Suprapubic skin (tissue), 4 donors: ENCODE data around the gene PTPN4. TPM values are rescaled to one million over a fixed set of nuclear protein-coding genes. Genes with fewer than 3 reads are reported as not detected.

Source experiments
- DNase-seq, 2 donors: peaks; one replicate each; pipeline ENCODE4 v3.0.0-alpha.2; 2019; ENCODE audit warnings: low spot score in 2 of 2
- H3K27ac ChIP-seq: fragments of 200-600 bp; sonication (generic); one replicate; pipeline ENCODE4 v1.5.1; 2019
- H3K27me3 ChIP-seq: fragments of 200-600 bp; sonication (generic); one replicate; pipeline ENCODE4 v1.5.1; 2019
- H3K36me3 ChIP-seq: fragments of 200-600 bp; sonication (generic); one replicate; pipeline ENCODE4 v1.5.1; 2019
- H3K4me1 ChIP-seq: fragments of 200-600 bp; sonication (generic); one replicate; pipeline ENCODE4 v1.5.1; 2019
- H3K4me3 ChIP-seq: fragments of 200-600 bp; sonication (generic); one replicate; pipeline ENCODE4 v1.5.1; 2019; ENCODE audit warnings: mild to moderate bottlenecking
- H3K9me3 ChIP-seq: fragments of 200-600 bp; sonication (generic); one replicate; pipeline ENCODE4 v1.5.1; 2019
- CTCF ChIP-seq, 2 donors: fragments of 200-600 bp in 1 of 2; fragments of 450-650 bp in 1 of 2; sonication (generic) in 1 of 2; IDR thresholded peaks; one replicate each; pipeline ENCODE4 v1.5.1; 2016 to 2019; ENCODE audit warnings: antibody characterized with exemption in 2 of 2, mild to moderate bottlenecking in 1 of 2, moderate library complexity in 1 of 2
- EP300 ChIP-seq: sonication (generic); formaldehyde crosslinking; IDR thresholded peaks from one replicate; pipeline ENCODE4 v1.6.1; 2017; ENCODE audit warnings: antibody characterized with exemption
- POLR2A ChIP-seq, 2 donors: fragments of 450-650 bp; IDR thresholded peaks; one replicate each; pipeline ENCODE4 v1.6.1; 2017; ENCODE audit warnings: antibody characterized with exemption in 2 of 2, mild to moderate bottlenecking in 2 of 2, moderate library complexity in 2 of 2
- POLR2AphosphoS5 ChIP-seq, 3 donors: sonication (generic); formaldehyde crosslinking; IDR thresholded peaks; one replicate each; pipeline ENCODE4 v1.6.1; 2017; ENCODE audit warnings: antibody characterized with exemption in 3 of 3
- WGBS: methylation state at CpG from one replicate; pipeline ENCODE4 v1.1.5; 2018; 5-methylcytosine and 5-hydroxymethylcytosine counted together
- total RNA-seq, 4 donors: library from RNA; depleted of rRNA; stranded (reverse); fragments of >200 nt; gene quantifications; one replicate each; pipeline ENCODE4 v1.1.0, GENCODE V29; 2016

The PTPN4 gene
- total RNA-seq, 4 donors from 2014 or later, result 14.0 to 73.7 (median 36.7) TPM

GRCh38 chr2:119922699-119923098 lies 163.0 kb downstream of the PTPN4 start:
- TF ChIP-seq POLR2AphosphoS5 (IDR thresholded peaks at IDR 0.05), result no peak
- TF ChIP-seq POLR2A (IDR thresholded peaks at IDR 0.05), result no peak
- TF ChIP-seq CTCF (IDR thresholded peaks at IDR 0.05), result no peak
- TF ChIP-seq EP300, result no peak
- Histone ChIP-seq H3K9me3 (no peaks in the 10 kb centered on the region), H3K4me1 (no peaks in the 10 kb centered on the region), H3K36me3 (no peaks in the 10 kb centered on the region), H3K27me3 (no peaks in the 10 kb centered on the region), H3K4me3 (no peak overlapping the region), H3K27ac (no peak overlapping the region)
- no peak for DNase-seq

DNA sequence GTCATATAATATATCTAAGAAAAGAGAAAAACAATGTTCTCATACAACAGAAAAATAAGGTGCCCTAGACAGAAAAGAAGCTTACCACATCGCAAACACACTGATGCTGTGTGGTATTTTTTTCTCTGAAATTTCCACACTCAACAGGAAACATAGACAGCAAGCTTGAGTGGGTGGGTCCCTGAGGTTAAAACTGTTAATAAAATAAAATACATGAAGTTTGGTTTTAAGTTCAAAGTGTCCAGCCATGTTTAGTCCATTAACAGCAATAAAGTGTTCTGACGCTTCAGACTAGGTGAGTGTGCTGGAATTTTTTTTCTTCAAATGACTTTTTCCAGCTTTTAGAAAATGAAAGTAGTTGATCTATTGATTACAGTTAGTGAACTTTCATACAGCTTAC lies 169.8 kb downstream of the PTPN4 start:
- no peak overlapping the region for H3K4me3 ChIP-seq
- no peaks in the 10 kb centered on the region for H3K4me1 ChIP-seq
- H3K27me3 ChIP-seq, result no peaks in the 10 kb centered on the region
- no peak overlapping the region for H3K27ac ChIP-seq
- 82% methylated on average over 2 of the region's 2 CpGs for WGBS
- TF ChIP-seq CTCF (IDR thresholded peaks at IDR 0.05), result no peak
- TF ChIP-seq POLR2AphosphoS5 (IDR thresholded peaks at IDR 0.05), result no peak
- TF ChIP-seq EP300, result no peak
- no peak for DNase-seq
- no peaks in the 10 kb centered on the region for H3K9me3 ChIP-seq
- peaks cover 9% of the 10 kb centered on the region for H3K36me3 ChIP-seq

DNA sequence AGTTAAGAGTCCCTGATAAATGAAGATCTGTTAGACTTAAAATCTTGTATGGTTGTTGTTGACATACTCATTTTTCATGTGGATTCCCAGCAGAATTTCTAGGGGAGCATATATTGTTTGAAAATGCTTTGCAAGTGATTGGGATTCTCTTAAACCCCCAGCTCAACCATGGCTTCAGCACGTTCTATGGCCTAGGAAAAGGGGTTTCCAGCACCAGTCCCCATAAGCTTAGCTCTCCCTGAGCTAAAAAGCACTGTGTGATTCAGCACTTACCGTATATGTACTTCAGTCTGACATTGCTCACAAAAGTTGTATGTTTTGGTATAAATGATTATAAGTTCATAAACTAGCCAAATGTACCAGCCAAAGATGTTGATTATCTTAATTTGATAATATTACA lies 173.1 kb downstream of the PTPN4 start:
- Histone ChIP-seq H3K4me3 (no peak overlapping the region), H3K9me3 (no peaks in the 10 kb centered on the region), H3K27ac (no peak overlapping the region), H3K4me1 (no peaks in the 10 kb centered on the region), H3K36me3 (peaks cover 25% of the 10 kb centered on the region), H3K27me3 (no peaks in the 10 kb centered on the region)
- DNase-seq, result no peak
- WGBS, result 100% methylated on average over 2 of the region's 2 CpGs
- TF ChIP-seq EP300, result no peak
- TF ChIP-seq POLR2AphosphoS5 (IDR thresholded peaks at IDR 0.05), result no peak
- no peak for TF ChIP-seq POLR2A (IDR thresholded peaks at IDR 0.05)
- TF ChIP-seq CTCF (IDR thresholded peaks at IDR 0.05), result no peak

DNA sequence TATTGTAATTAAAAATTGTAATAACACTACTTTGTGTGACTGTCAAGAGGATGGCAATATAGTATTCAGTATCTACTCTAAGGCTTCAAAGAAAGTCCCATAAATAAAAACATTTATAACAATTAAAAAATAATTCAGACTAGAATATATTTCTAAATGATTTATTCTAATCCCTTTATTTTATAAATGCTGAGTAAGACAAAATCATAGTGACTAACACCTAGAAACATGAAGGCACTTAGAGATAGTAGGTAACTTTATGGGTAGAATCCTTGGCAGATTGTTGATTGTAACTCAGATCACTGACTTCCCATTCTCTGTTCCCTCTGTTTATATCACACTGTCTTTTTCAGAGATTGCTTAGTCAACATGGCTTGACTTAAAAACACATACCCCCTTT lies 174.6 kb downstream of the PTPN4 start:
- DNase-seq, result no peak
- Histone ChIP-seq H3K27ac (no peak overlapping the region), H3K9me3 (no peaks in the 10 kb centered on the region), H3K4me3 (no peak overlapping the region), H3K36me3 (peaks cover 29% of the 10 kb centered on the region), H3K4me1 (no peaks in the 10 kb centered on the region), H3K27me3 (no peaks in the 10 kb centered on the region)
- no peak for TF ChIP-seq CTCF (IDR thresholded peaks at IDR 0.05)
- TF ChIP-seq POLR2AphosphoS5 (IDR thresholded peaks at IDR 0.05), result no peak
- TF ChIP-seq POLR2A (IDR thresholded peaks at IDR 0.05), result no peak
- TF ChIP-seq EP300, result no peak

- no peak for DNase-seq
Observed at GRCh38 chr2:119937680-119938079, 178.0 kb downstream of the PTPN4 start.

More at GRCh38 chr2:119937680-119938079, 178.0 kb downstream of the PTPN4 start:
- H3K4me3 ChIP-seq, result no peak overlapping the region
- H3K9me3 ChIP-seq, result no peaks in the 10 kb centered on the region
- H3K36me3 ChIP-seq, result peaks cover 27% of the 10 kb centered on the region
- H3K27ac ChIP-seq, result no peak overlapping the region
- no peaks in the 10 kb centered on the region for H3K27me3 ChIP-seq
- H3K4me1 ChIP-seq, result no peaks in the 10 kb centered on the region
- WGBS, result 91% methylated on average over 2 of the region's 2 CpGs
- TF ChIP-seq EP300, result no peak
- no peak for TF ChIP-seq CTCF (IDR thresholded peaks at IDR 0.05)
